ENCODE results near the gene PPT2. TPM values are rescaled to one million over a fixed set of nuclear protein-coding genes. Genes with fewer than 3 reads are reported as not detected.

The PPT2 gene
- polyA plus RNA-seq, 2 donors: 20.7 to 21.6 TPM

Other genes with a start within 250 kb of the PPT2 start
- 1 to 10 TPM; 1.2 to 1.3 TPM for gene C2, start 226.4 kb upstream of the PPT2 start, polyA plus RNA-seq
- 10 to 100 TPM; 15.9 to 19.6 TPM for gene CFB, start 208.0 kb upstream of the PPT2 start, polyA plus RNA-seq
- gene NELFE, start 195.2 kb upstream of the PPT2 start, polyA plus RNA-seq: 10 to 100 TPM; 30.2 to 49.3 TPM
- gene SKIC2, start 195.0 kb upstream of the PPT2 start, polyA plus RNA-seq: 10 to 100 TPM; 39.1 to 58.0 TPM
- 10 to 100 TPM; 11.8 to 16.5 TPM for gene DXO, start 182.0 kb upstream of the PPT2 start, polyA plus RNA-seq
- 10 to 100 TPM in 1 of 2 donors, 1 to 10 TPM in 1; 6.9 to 13.1 TPM for gene C4A, start 172.1 kb upstream of the PPT2 start, polyA plus RNA-seq
- gene C4B, start 139.3 kb upstream of the PPT2 start, polyA plus RNA-seq: 10 to 100 TPM in 1 of 2 donors, 1 to 10 TPM in 1; 5.3 to 15.0 TPM
- gene CYP21A2, start 115.7 kb upstream of the PPT2 start, polyA plus RNA-seq: under 1 TPM; 0.43 to 0.47 TPM
- gene TNXB, start 44.8 kb upstream of the PPT2 start, polyA plus RNA-seq: 10 to 100 TPM; 14.8 to 15.5 TPM
- gene ATF6B, start 25.9 kb upstream of the PPT2 start, polyA plus RNA-seq: 10 to 100 TPM; 47.5 to 60.2 TPM
- gene FKBPL, start 23.9 kb upstream of the PPT2 start, polyA plus RNA-seq: 10 to 100 TPM in 1 of 2 donors, 1 to 10 TPM in 1; 8.1 to 13.7 TPM
- gene PRRT1, start 2.2 kb upstream of the PPT2 start, polyA plus RNA-seq: 1 to 10 TPM; 1.8 to 2.3 TPM
- gene EGFL8, start 10.5 kb downstream of the PPT2 start, polyA plus RNA-seq: 10 to 100 TPM; 18.5 to 27.7 TPM
- gene AGPAT1, start 21.9 kb downstream of the PPT2 start, polyA plus RNA-seq: 10 to 100 TPM; 15.3 to 18.3 TPM
- 10 to 100 TPM; 36.3 to 44.9 TPM for gene RNF5, start 24.3 kb downstream of the PPT2 start, polyA plus RNA-seq
- 1 to 10 TPM; 3.5 to 8.3 TPM for gene AGER, start 30.1 kb downstream of the PPT2 start, polyA plus RNA-seq
- gene PBX2, start 36.1 kb downstream of the PPT2 start, polyA plus RNA-seq: 10 to 100 TPM; 29.4 to 49.8 TPM
- gene GPSM3, start 38.5 kb downstream of the PPT2 start, polyA plus RNA-seq: 1 to 10 TPM; 4.0 to 4.6 TPM
- 10 to 100 TPM in 1 of 2 donors, 1 to 10 TPM in 1; 6.5 to 17.8 TPM for gene NOTCH4, start 69.9 kb downstream of the PPT2 start, polyA plus RNA-seq
- gene TSBP1, start 217.8 kb downstream of the PPT2 start, polyA plus RNA-seq: not detected